NCI-H2227 (cell line): ENCODE results near the gene TMEM183A.
"Not testable (repeated sequence)": the region's sequence is repeated elsewhere in the genome, so short reads cannot be mapped to it uniquely, and the experiment has no call there.

Experiments used
- DNase-seq: peaks from one replicate; lab custom pipeline; 2025; ENCODE audit not compliant: unreplicated experiment; lab: John Stamatoyannopoulos, UW

The TMEM183A gene

DNA sequence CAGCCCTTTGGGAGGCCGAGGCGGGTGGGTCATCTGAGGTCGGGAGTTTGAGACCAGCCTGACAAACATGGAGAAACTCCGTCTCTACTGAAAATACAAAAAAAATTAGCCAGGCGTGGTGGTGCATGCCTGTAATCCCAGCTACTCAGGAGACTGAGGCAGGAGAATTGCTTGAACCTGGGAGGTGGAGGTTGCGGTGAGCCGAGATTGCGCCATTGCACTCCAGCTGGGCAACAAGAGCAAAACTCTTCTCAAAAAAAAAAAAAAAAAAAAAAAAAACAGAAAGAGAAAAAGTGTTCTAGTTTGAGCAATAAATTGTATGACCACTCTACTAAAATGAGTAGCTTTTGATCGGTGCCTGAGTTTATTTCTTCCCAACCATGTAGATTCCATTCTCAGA, 21.1 kb upstream of the TMEM183A start:
- not testable (repeated sequence) for DNase-seq

DNA sequence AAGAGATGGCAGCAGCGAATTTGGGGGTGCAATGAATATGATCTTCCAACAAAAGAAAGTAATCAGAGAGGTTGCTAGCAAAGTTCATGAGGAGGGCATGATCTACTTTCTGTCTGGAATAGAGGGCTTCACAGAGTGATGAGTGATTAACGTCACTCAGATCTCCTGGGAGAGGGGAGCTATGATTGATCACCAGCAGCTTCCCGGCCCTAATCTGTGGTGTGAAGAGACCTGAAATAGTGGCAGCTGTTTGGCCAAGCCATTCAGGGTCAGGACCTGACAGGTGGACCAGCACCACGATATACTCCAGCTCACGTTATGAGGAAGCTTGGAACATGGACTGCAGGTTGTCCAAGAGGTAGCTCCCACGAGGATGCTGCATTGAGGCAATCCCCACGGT, 19.9 kb upstream of the TMEM183A start:
- DNase-seq: no peak

DNA sequence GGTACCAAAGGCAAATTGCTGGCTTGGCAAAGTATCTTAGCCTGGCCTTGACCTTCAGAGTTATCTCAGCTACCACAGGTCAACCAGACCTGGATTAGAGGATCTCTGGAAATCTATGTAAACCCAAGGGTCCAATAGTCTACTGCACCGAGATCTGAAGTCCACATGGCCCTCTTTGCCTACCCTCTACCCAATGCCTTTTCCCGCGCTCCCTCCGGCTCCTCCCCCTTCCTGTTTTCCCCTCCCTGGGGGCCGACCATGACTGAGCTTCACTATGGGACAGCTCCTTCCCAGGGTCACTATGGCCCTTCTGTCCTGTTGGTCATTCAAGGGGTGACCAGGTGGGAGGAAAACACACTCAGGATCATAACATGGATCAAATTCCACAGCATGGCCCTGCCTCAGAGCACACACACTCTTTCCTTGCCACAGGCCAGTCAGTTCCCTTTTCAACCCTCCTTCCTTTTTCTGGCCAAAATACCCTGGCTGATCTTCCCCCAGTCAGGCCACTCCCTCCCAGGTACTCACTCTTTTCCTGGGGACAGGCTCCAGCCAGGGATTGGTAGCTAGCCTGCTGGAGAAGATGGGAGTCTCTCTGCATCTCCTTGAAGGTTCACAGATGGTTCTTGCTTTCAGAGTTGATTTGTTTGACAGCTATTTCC, 19.1 kb upstream of the TMEM183A start:
- no peak for DNase-seq

DNA sequence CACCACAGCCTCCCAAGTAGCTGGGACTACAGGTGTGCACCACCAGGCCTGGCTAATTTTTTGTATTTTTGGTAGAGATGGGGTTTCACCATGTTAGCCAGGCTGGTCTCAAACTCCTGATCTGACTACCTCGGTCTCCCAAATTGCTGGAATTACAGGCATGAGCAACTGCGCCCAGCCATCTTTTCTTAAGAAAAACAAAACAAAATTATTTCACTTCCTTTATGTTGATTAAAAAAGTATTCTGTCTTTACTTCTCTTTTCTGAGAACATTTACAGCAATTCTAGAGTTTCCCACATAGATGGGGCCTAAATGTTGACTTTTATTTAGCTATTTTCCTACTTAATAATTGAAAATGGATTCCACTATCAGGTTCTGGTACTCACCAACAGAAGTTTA, 17.3 kb upstream of the TMEM183A start:
- DNase-seq: no peak

DNA sequence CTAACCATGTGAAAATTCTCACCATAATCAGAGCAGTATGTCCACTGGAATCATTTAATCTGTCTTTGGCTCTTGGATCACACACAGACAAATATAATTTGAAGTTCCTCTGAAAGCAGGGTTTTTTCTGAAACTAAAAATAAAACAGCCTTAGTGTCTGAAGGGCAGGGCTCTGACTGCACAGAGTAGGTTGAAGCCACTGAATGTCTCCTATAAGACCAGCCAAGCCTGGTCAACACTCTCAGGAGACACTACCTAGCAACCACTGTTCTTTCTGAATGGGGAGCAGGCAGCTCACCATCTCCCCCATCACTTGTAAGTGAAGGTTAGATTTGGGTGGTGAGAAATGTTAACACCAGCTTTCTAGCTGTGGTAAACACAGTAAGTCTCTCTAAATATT, 16.1 kb upstream of the TMEM183A start:
- no peak for DNase-seq

DNA sequence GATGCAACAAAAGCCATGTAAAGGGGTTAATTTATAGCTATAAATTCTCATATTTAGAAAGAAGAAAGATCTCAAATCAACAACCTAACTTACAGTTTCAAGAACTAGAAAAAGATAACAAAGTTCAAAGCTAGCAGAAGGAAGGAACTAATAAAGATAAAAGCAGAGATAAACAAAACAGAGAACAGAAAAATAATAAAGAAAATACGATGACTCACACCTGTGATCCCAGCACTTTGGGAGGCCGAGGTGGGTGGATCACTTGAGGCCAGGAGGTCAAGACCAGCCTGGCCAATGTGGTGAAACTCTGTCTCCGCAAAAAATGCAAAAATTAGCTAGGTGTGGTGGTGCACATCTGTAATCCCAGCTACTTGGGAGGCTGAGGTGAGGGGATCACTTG, 12.4 kb upstream of the TMEM183A start:
- DNase-seq: no peak

DNA sequence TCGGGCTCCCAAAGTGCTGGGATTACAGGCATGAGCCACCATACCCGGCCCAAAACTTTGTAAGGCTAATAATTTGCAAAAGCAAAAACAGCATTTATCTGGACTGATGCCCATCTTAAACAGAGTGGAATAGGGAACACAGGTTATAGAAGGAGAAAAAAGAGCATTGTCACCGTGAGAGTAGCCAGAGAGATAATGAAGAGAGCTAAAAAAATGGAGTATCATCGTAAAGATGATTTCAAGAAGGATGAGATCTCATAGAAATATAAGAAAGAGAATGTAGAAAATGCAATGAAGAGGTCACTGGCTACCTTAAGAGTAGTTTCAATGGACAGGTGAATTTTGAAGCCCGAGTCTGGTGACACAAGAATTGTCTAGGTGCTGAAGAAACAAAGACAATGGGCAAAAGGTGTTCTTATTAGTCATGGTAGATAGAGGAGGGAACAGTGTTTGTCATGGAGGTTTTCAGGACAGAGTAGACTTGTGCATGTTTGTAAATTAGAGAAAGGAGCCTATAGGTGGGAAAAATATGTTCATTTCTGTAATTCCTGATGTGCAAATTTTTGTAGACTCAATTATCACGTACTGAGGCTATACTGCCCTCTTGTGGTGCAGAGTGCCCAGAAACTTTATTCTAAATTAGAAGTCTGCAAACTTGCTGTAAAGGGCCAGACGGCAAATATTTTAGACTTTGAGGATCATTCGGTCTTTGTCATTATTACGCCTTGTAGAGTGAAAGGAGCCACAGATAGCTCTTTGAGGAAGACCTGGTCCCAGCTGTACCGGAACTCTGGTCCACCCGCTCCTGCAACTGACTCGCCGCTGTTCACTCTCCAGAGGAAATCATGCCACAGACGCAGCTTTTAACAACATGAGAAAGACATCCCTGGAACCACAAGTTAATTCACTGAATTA, 8.1 kb upstream of the TMEM183A start:
- peak; percentile 57 for DNase-seq

DNA sequence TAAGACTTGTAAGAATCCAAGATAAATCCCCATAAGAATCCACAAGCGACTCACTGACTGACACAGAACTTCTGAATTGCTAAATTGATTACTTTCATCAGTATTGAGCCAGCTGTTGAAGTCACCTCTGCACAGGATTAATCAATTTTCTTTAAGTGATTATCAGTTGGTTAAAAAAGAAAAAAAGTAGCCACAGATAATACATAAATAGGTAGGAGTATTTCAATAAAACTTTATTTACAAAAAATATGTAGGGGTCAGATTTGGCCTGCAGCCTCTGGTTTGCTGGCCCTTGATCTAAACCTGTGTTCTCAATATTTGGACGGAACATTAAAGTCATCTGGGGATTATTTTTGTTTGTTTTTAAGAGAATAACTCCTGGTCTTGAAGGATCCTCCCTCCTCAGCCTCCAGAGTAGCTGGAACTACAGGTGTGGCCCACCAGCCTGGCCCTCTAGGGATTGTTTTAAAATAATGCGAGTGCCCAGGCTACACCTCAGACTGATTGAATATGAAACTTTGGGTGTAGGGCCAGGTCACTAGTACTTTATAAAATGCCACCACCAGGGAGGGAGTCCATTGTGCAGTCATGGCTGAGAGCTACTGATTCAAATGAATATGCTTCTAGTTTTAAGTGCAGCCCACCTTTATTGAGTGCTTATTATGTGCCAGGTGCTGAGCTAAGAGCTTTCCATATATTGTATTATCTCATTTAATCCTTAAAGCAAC, 6.8 kb upstream of the TMEM183A start:
- DNase-seq: no peak

DNA sequence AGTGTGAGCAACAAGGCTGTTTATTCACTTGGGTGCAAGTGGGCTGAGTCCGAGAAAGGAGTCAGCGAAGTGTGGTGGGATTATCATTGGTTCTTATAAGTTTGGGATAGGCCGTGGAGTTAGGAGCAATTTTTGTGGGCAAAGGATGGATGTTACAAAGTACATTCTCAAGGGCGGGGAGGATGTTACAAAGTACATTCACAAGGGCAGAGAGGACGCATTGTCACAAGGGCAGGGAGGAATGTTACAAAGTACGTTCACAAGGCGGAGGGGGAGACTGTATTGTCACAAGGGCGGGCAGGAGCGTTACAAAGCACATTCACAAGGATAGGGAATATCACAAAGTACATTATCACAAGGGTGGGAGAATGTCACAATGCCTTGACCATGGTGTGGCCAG, 5.2 kb upstream of the TMEM183A start:
- no peak for DNase-seq

DNA sequence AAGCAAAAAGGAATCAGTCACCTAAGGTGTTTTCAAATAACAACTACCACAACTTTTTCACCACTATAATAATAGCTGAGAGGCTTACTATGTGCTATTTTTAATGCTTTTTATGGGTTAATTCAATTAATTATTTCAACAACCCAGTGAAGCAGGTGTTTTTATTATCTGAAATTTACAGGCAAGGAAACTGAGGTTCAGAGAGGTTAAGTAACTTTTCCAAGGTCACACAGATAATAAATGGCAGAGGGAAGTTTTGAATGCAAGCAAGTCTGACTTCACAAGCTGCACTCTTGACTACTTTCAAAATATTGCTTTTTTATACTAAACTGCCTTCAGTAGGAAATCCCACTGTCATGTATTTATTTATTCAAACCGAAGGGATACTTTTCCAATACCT, 4.2 kb upstream of the TMEM183A start:
- DNase-seq: no peak

DNA sequence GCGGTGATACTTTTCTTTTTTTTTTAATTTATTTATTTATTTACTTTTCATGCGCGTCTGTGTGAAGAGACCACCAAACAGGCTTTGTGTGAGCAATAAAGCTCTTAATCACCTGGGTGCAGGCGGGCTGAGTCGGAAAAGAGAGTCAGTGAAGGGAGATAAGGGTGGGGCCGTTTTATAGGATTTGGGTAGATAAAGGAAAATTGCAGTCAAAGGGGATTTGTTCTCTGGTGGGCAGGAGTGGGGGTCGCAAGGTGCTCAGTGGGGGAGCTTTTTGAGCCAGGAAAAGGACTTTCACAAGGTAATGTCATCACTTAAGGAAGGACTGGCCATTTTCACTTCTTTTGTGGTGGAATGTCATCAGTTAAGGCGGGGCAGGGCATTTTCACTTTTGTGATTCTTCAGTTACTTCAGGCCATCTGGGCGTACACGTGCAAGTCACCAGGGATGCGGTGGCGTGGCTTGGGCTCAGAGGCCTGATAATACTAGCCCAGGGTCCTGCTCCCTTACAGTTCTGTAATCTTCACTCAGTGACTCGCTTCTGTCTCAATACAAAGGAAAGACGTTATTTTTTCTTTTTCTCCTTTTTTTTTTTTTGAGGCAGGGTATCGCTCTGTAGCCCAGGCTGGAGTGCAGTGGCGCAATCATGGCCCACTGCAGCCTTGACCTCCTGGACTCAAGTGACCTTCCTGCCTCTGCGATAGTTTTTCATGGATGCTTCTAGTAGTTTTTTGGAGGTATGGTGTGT, 1.6 kb upstream of the TMEM183A start:
- DNase-seq: not testable (repeated sequence)

DNA sequence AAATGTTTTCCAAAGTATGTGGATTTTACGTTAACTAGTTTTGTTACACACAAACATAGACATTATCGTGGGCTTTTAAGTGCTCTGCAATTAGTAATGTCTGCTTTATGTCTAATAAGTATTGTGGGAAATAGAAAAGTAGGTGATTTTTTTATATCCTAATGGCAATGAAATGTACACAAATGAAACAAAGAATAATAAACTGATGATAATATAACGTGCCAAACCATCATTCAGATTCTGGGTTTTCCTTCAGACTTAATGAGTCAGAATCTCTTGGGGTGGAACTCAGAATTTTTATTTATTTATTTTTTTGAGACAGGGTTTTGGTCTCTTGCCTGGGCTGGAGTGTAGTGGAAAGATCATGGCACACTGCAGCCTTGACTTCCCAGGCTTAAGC, 2.0 kb downstream of the TMEM183A start:
- DNase-seq: no peak

DNA sequence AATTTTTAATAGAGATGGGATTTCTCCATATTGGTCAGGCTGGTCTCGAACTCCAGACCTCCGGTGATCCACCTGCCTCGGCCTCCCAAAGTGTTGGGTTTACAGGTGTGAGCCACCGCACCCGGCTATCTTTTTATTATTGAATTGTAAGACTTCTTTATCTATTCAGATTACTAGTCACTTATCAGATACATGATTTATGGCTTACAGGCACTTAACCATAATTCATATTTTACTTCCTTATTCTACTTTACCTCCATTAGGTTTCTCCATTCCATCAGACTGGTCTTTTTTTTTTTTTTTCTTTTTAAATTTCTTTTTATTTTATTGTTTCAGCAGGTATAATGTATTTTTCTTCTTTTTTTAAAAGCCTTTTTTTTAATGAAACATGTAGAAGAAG, 4.4 kb downstream of the TMEM183A start:
- no peak for DNase-seq

DNA sequence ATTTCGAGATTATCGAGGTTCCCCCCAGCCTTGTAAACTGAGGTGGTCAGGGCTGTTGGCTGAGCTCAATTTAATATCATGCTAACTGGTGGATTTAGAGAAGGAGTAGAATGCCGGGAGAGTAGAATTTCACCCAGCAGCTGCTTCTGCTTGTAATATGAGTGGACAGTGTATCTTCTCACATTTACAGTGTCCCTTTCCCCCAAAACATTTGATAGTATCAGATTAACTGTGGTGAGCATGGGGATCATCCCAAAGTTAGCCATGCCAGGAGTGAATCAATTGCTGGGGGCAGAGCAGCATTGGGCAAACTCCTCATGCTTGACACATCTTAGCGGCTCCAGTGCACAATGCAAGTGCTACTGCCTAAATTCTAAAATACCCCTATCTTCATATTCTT, 9.9 kb downstream of the TMEM183A start:
- DNase-seq: no peak

DNA sequence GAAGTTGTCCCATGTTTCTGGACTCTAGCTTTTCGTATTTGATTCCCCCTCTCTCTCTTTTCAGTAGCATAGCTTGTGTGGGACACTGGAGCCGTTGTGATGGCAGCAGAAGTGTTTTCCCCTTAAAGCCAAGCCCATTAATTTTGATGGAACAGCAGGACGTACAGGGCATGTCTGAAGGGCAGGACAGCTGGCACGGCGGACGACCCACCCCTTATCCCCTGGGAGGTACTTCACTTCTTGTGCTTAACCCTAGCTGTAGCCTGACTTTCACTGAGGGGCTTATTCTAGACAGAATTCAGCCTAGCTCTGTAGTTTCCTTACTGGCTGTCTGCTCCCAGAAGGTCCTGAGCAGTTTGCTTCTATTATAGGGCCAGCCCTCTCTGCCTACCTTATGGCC, 10.5 kb downstream of the TMEM183A start:
- DNase-seq: no peak

DNA sequence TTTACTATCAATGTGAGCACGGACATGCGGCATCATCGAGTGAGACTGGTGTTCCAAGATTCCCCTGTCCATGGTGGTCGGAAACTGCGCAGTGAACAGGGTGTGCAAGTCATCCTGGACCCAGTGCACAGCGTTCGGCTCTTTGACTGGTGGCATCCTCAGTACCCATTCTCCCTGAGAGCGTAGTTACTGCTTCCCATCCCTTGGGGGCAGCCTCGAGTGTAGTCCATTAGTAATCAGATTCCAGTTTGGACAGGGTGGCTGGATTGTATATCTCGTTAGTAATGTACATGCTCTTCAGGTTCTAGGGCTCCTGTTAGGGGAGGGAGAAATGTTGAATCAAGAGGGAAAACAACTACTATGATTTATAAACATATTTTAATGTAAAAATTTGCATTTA, 15.7 kb downstream of the TMEM183A start:
- DNase-seq: not testable (repeated sequence)

DNA sequence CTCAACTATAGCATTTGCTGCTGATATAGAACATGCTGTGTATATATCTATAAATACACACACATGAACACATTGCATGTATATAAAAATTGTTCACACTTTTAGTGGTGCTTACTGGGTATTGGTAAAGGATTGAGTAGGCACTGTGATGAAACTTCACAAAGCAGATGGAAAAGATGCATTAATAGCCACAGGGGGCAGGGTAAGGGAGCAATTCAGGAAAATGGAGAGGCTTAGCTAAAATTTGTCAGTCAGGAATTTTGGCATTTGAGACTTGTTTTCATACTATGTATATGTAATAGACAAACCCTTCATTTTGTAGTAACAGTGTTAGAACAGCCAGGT, 18.5 kb downstream of the TMEM183A start:
- DNase-seq: no peak

DNA sequence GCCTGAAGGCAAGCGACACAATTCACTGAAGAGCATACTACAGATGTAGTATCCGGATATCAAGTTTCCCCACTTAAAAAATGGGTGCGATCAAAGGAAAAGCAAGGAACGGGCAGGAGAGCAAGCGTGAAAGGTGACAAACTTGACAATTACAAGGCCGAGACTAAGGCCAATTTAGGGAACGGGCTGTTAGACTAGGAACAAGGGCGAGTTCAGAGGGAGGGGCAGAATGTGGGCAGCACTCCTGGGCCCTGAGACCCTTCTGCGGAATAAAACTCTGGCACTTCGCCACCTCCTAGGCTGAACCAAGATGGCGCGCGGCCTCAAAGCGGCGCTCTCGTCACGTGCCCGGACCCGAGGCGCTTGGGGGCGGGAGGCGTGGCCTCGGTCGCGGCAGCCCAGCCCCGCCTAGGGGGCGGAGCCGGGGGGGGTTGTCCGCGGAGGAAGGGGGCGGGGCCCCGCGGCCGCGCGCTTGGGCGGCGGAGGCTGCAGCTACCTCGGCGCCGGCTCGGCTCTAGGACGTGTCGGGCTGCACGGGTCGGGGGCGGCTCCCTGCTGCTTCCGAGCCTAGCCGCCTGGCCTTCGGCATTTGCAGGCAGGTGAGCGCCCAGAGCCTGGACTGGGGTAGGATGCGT, 19.0 kb downstream of the TMEM183A start, which contains the start of gene PPFIA4:
Gene PPFIA4 (plus strand): TSS at position 461 of the 635 bp plus-strand sequence. CDS start 12,518 bp downstream, outside the sequence.
- peak; percentile 97 for DNase-seq

DNA sequence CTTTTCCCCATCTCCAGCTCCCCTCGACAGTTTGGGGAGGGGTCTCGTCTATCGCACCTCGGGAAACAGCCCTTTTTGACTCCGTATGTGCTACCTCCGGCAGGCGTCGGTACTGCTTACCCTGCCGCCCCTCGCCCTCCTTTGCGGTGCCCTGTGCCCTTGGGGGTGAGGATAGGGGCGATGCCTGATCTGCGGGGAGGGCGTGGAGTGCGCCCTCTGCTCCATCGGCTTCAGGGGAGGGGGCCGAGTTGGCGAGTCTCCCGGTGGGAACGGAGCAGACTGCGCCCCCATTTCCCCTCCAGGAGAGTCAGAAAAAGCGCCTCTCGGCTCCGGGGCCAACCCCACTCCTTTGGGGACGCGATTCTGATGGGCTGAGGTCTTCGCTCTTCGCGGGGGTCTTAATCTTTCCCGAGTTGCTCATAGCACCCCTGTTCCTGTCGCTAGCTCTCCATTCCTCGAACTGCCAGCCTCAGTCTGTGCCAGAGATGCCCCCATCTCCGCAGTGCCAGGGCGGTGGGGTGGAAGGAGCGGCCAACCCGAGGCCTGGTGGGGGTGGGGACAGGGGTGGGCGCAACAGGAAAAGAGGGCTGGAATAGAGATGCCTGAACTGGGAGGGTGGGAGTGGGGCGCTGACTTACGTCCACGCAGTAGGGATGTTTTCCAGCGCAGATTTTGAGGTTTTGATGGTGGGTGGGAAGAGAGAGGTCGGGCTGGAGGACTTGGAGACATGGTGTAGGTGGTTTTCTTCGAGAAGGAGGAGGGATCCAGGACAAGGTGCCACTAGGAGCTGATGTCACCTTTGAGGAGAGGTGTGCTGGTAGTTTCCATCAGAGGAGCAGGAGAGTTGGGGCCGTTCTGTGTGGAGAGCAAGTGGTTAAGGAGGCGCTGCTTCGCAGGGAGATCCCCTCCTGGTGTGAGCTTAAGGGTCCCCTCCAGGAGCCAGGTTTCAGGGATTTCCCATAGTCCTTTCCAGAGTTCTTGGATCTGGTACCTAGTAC, 19.8 kb downstream of the TMEM183A start:
- DNase-seq: peak; percentile 64
